T47D (cell line): ENCODE results near the gene NR3C2.
"Not testable (repeated sequence)": the region's sequence is repeated elsewhere in the genome, so short reads cannot be mapped to it uniquely, and the experiment has no call there.

Experiments
- DNase-seq, 2 experiments: peaks; one replicate each; pipeline versions ENCODE4 v3.0.0 to v3.0.0-alpha.2; 2011 to 2012; ENCODE audit warnings: low read depth in 1 of 2, low spot score in 1 of 2
- JUND ChIP-seq: IDR thresholded peaks from 2 replicates; pipeline ENCODE4 v1.6.1; 2012; ENCODE audit warnings: low read depth
- in situ Hi-C: cut with HindIII; loops from 2 replicates; pipeline ENCODE4 v1.10.0; 2016; ENCODE audit warnings: low sequenced_read_pairs, low pct_unique_long_range_greater_than_20kb

NR3C2 gene

DNA sequence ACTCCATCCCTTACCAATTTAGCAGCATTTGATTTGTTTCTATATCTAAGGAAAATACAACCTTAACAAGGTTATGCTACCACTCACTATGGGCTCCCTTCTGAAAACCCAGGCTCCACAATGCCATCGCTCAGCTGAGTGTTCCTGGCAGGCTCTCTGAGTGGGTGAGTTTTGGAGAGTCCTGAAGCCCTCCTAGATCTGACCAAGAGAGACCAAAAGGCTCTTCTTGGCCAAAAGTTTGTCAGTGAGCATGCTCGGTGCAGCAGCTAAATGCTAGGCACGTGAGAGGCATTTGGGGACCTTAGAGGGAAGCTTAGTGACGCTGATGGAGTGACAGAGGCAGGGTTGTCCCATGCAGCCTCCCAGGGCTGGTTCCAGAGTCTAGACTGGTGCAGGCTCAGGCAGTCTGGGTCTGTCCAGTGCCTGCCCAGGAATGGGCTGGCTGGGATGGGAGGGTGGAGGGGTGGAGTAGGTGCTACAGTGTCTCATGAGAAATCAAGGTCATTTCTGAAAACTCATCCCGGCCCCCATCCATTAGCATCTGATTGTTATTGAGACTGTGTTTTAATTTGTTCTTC is 346.8 kb downstream of the NR3C2 start:
- no peak for DNase-seq
- in situ Hi-C loops = no loop called here
- no peak for TF ChIP-seq JUND

DNA sequence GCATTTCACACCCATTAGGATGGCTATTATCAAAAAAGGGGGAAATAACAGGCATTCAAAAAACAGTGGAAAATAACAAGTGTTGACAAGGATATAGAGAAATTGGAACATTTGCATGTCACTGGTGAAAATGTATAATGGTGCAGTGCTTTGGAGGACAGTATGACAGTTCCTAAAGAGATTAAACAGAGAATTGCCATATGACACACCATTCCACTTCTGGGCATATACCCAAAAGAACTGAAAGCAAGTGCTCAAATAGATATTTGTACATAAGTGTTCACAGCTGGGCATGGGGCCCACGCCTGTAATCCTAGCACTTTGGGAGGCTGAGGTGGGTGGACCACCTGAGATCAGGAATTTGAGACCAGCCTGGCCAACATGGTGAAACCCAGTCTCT is 348.1 kb downstream of the NR3C2 start:
- TF ChIP-seq JUND = no peak
- in situ Hi-C loops = no loop called here
- no peak for DNase-seq

DNA sequence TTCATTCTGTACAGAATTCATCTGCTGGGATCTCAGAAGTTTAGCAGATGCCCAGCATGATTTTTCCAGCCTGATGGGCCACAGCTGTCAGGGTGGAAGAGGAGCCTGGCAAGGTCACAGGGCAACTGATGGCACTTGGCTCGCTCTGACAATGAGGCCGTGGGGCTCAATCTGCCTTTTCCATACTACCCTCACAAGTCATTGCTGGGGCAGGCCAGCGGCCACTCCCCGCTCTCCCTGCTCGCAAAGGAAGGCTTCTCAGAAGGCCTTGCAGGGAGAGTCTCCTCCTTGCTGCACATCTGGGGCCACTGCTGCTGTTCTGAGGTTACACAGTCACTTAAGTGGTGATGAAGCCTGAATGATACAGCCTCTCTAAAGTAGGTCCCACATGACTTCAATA is 349.1 kb downstream of the NR3C2 start:
- in situ Hi-C loops = no loop called here
- no peak for TF ChIP-seq JUND
- DNase-seq = no peak

DNA sequence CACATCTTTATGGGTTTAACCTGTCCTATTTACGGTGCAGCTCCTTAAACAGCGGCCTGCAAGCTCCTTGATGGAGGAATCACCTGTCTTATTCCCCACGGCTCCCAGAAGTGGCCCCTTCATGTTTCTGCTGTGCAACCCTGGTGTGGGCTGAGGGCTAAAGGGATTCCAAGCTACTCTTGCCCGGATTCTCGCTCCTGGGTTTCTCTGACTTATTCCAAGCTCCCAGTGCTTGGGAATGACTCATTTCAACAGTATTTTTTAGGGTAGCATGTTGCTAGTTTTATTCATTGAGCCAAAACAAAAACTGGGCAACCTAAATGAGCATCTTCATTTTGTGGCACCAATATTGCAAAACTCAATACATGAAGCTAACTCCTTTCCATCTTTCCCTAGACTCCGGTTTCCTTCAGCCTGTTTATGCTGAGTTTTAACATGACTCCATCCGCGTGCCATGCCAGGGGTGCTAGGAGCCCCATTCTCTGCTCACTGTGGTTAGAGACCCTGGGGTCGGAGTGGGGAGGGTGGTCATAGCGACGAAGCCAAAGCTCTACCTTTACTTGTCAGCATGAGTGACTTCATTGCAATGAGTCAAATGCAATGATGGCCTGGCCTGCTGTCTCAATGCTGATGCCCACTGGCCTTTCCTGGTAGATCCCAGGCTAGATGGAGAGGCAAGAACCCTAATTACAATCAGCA is 349.7 kb downstream of the NR3C2 start:
- in situ Hi-C loops = no loop called here
- TF ChIP-seq JUND = no peak
- DNase-seq = no peak

DNA sequence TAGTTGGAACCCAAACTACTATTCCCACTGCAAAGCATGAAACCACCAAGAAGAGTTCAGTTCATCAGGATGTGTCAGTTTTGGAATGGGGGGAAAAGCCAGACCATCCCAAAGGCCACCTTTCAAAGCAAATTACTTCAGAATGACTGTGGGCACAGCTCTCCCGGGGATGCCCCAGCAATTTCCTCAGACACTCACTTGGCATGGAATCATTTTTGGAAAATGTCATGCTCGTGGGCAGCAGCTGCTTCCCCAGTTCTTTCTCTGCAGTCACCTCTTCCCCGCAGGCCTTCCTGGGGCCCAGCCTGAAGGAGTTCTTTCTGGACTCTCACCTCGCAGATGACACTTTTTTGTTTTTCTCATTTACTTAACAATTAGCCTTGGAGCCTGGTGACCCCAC is 350.3 kb downstream of the NR3C2 start:
- TF ChIP-seq JUND = no peak
- DNase-seq = no peak
- in situ Hi-C loops = no loop called here

DNA sequence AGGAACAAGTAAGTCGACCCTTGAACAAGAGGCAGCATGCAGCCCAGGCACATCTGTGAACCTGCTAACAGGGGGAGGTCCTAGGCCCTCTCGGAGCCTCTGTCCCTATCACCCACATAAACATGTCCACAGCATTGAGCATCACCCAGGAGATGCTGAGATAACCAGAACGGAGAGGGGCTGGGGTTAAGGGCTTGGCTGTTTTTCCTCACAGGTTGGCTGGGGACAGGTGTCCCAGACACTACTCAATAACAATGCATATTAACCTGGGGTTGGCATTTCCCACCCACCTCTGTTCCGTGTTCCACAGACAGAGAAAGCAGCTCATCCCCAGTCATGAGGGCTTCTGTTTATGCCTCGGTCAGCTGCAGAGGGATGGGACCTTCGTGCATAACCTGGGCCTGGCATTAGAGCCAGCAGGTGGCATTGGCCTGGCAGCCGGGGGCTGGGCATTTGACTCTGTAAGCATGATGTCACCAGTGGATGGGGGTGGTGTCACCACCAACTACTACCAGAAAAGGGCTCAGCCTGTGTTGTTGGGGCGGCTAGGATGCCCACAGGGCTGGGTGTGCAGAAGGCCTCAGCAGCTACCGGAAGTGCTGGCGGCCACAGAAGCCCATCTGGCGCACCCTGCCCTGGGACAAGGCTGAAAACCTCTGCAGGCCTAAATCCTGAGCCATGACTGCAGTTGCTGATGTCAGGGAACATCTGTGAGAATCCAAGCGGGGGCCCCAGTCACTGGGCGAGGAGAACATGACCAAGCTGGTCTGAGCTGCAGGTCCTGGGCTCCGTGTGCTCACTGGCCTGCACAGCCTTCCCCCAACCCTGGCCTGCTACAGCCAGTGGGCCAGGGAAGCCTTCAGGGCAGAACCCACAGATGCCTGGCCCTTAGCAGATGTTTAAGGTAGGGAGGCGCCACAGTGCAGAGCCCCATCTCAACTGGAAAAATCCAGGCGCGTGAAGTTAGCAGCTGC is 351.4 kb downstream of the NR3C2 start:
- no peak for TF ChIP-seq JUND
- no peak for DNase-seq
- in situ Hi-C loops = no loop called here

DNA sequence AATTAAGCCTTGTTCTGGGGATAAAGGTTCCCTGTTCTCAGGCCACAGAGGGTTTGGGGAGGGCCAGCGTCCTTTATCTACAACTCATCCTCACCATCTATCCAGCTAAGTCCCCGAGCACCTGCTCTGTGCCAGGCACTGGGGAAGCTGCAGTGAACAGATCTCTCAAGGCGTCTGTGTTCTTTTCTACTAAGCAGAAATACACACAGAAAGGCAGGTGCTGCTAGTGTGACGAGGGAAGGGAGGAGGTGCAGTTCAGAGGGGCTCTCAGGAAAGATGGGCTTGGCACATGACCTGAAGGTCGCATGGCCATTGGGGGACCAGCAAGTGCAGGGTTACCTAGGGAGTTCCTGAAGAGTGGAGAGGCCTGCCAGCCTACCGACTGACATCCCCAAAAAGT is 352.2 kb downstream of the NR3C2 start:
- TF ChIP-seq JUND = no peak
- in situ Hi-C loops = no loop called here

DNA sequence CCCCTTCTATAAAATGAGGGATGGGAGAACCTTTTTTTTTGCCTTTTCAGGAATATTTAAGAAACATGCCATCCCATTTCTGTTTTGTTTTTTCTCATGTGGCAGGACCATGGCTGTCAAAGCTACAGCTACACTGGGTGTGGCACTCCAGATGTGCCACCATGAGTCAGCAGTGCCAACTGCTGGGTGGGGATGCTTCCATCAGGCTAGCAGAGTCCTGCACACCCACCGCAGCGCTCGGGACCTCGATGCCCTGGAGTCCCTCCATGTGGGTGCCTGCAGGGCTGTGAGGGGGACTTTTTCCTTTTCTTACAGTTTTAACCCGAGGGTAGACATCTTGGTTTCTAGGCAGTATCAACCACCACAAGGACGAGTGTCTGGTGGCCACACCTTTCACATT is 352.6 kb downstream of the NR3C2 start:
- TF ChIP-seq JUND = no peak
- in situ Hi-C loops = no loop called here
- DNase-seq = no peak

More for the DNA sequence above, 352.2 kb downstream of the NR3C2 start:
- no peak for DNase-seq

DNA sequence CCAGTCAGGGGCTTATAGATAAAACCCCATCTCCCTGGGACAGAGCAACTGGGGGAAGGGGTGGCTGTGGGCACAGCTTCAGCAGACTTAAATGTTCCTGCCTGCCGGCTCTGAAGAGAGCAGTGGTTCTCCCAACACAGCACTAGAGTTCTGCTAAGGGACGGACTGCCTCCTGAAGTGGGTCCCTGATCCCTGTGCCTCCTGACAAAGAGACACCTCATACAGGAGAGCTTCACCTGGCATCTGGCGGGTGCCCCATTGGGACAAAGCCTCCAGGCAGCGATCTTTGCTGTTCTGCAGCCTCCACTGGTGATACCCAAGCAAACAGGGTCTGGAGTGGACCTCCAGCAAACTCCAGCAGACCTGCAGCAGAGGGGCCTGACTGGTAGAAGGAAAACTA is 359.1 kb downstream of the NR3C2 start:
- in situ Hi-C loops, DNase-seq: not testable (repeated sequence)

DNA sequence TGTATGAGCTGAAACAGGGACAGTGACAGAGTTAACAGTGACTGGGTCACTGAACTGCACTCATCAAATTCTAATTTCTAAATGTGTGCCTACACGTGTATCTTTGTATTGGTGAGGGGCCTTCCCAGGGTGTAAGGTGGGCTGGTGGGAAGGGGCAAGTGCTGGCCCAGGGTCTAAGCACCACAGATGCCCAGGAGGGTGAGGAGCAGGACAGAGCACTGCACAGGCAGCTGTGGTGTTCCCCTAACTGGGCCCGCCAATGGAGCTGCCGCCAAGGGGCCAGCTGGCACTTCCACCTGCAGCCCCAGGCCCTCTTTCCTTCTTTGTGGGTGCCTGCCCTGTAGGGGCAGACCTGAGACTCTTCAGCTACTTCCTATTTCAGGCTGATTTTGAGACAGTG is 360.5 kb downstream of the NR3C2 start:
- no peak for TF ChIP-seq JUND
- DNase-seq = no peak
- in situ Hi-C loops = no loop called here

DNA sequence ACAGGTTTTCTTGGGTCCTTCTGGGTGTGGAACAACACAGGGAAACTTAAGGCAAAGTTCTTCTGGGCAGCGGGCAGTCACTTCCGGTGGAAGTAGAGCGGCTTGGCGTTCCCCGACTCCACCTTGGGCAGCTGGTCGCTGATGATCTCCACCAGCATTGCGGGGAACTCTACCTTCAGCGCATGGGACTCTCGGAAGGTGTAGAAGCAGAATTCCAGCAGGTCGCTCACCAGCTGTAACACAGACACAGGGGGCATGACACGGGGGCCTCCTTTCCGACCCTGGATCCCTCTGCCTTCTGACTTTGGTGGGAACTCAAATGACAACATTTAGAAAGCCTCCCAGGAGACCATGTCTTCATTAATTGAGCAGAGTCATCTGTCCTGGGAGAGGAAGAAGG is 360.9 kb downstream of the NR3C2 start:
- no peak for TF ChIP-seq JUND
- in situ Hi-C loops = no loop called here
- no peak for DNase-seq

DNA sequence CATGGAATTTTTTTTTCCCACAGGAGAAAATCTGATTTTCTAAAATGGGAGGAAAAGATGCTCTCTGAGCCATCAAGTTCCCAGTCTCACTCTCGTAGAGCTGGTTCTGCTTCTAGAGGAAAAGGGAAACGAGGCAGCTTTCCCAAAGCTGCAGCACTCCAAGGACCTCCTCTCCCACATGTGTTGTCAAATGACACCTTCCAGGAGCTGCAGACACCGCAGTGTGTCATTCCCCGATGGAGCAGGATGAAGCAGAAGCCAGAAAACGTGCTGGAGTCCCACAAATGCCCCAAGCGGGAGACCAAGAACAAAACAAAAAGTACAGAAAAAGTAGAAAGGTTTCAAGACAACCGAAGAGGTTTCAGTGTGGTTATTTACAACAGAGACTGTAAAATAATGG is 362.3 kb downstream of the NR3C2 start:
- no peak for DNase-seq
- in situ Hi-C loops = no loop called here
- no peak for TF ChIP-seq JUND

DNA sequence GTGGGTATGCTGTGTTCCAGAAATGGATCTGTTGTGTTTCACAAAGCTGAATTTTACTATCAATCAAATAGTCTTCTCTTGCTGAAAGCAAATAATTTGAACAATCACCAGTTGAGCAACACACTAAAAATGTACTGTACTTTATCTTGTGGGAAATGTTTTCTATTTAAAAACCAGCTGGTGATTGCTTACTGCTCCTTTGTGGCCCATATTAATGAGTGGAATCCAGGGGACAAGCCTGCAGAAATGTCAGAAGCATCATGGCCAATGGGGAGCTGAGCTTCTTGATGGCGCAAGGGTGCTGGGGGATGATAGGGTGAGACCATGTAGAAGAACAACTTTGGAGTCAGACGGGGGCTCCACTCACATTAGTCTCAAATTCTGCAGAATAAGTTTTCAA is 364.2 kb downstream of the NR3C2 start:
- DNase-seq = no peak
- no peak for TF ChIP-seq JUND
- in situ Hi-C loops = no loop called here

DNA sequence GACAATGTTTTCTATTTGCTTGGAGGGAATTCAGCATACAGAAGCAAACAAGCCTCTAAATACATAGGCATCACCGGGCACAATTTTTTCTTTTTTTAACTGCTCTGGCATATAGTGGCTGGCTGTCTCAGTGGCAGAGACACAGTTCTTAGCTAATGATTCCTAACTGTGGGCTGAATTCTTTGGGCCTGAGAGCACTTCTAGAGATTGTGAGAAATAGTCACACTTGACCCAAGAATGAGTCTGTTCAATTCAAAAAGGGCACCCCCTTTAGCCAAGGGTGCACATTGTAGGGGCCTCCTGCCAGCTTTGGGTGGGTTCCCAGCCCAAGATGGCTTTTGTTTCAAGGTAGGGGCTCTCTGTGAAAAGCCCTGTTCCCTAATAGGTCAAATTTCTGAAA is 364.6 kb downstream of the NR3C2 start:
- in situ Hi-C loops = no loop called here

More for the DNA sequence above, 364.6 kb downstream of the NR3C2 start:
- TF ChIP-seq JUND = no peak
- DNase-seq = no peak
